Right lobe of liver (tissue), 4 donors: Measurements from ENCODE around the gene ARHGAP27.

Experiments
- CTCF ChIP-seq, 4 donors: fragments of 200-600 bp in 3 of 4; fragments of 450-650 bp in 1 of 4; IDR thresholded peaks; one replicate each; pipeline versions ENCODE4 v1.5.1 to v1.8.0; 2016 to 2022; ENCODE audit warnings: antibody characterized with exemption in 4 of 4, mild to moderate bottlenecking in 2 of 4
- POLR2A ChIP-seq: fragments of 450-650 bp; IDR thresholded peaks from one replicate; pipeline ENCODE4 v1.6.1; 2017; ENCODE audit warnings: antibody characterized with exemption, mild to moderate bottlenecking
- donor health status: DM: no; HTN: no; CAD: no.
- donor health status: DM: no; HTN: no; CAD: no.
- donor health status: DM: no; HTN: yes; CAD: no.

GRCh38 chr17:45409659-45410076 lies 23.0 kb downstream of the ARHGAP27 start:
- no peak for TF ChIP-seq CTCF (IDR thresholded peaks at IDR 0.05)
- no peak for TF ChIP-seq POLR2A
